Measurements from ENCODE around the gene BCLAF3.

Gene BCLAF3

DNA sequence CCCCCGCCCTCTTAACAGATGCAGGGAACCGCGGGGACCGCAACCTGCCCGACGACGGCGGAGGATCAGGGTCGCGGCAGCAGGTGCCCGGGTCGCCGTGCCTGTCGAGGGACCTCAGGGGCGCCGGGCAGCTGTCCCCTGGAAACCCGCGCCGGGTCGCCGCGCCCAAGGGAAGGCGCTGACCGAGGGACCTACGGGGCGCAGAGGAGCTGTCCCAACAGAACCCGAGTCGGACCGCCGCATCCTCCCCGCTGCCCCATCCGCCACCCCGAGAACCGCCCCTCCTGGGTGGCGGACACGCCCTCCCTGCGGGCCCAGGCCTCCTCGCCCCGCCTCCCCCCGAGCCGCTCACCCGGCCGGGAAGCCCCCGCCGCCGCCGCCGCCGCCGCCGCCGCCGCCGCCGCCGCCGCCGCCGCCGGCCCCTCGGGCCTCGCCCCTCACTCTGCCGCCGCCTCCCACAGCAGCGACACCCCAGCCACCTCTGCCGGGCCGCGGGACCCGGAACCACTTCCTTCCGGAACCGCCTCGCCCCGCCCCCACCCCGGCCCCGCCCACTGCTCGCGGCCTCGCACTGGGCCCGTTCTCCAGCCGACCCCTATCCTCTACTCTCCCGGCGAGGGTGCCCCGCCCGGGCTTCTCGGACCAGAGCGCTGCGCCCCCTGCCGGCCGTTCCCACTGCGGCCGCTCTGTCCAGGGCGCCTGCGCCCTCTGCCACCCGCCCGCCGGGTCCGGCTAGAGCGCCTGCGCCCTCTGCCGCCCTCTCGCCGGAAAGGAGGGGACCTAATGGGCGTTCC lies at the start of gene BCLAF3:
TSS of gene BCLAF3 (minus strand) at position 506 of the 794 bp plus-strand sequence. CDS start 20,797 bp downstream, outside the sequence.
- H3K27ac ChIP-seq (ENCODE audit: low read length), result no peak within 1 kb of the TSS

DNA sequence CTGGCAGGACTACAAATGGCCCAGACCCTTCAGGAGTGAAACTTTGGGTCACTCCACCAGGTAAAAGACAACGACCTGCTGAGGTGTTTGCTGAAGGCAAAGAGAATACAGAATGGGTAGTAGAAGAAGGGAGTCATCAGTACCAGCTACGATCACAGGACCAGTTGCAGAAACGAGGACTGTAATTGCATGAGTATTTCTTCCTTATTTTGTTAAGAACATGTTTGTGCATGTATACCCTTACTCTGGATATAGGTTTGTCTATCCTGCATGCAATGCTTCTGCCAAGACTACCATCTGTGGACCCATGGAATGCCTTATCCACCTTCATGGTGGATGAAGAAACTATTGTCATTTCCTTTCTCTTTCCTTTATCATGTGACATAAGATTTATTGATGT lies 48.1 kb upstream of the BCLAF3 start:
- peaks cover 9% of the 10 kb centered on the region for H3K9me3 ChIP-seq (ENCODE audit: control insufficient read depth, low read depth, low read length)
- no peaks in the 10 kb centered on the region for H3K27me3 ChIP-seq (ENCODE audit: control insufficient read depth, insufficient read depth, low read length)
- no peak overlapping the region for H3K9ac ChIP-seq (ENCODE audit: low read length)
- H3K36me3 ChIP-seq (ENCODE audit: control insufficient read depth, low read depth, low read length), result no peaks in the 10 kb centered on the region
- H3K27ac ChIP-seq (ENCODE audit: low read length), result no peak overlapping the region
- no peaks in the 10 kb centered on the region for H3K4me1 ChIP-seq (ENCODE audit: control insufficient read depth, low read depth, low read length)
- H3K4me3 ChIP-seq (ENCODE audit: low read length), result no peak overlapping the region

More for the DNA sequence above, at the start of gene BCLAF3:
- H3K4me1 ChIP-seq (ENCODE audit: control insufficient read depth, low read depth, low read length), result no peaks in the 10 kb centered on the region
- peak within 1 kb of the TSS; percentile 76 for H3K4me3 ChIP-seq (ENCODE audit: low read length)
- H3K9me3 ChIP-seq (ENCODE audit: control insufficient read depth, low read depth, low read length), result peaks cover 4% of the 10 kb centered on the region
- H3K27me3 ChIP-seq (ENCODE audit: control insufficient read depth, insufficient read depth, low read length), result no peaks in the 10 kb centered on the region
- H3K36me3 ChIP-seq (ENCODE audit: control insufficient read depth, low read depth, low read length), result no peaks in the 10 kb centered on the region
- H3K9ac ChIP-seq (ENCODE audit: low read length), result no peak within 1 kb of the TSS

DNA sequence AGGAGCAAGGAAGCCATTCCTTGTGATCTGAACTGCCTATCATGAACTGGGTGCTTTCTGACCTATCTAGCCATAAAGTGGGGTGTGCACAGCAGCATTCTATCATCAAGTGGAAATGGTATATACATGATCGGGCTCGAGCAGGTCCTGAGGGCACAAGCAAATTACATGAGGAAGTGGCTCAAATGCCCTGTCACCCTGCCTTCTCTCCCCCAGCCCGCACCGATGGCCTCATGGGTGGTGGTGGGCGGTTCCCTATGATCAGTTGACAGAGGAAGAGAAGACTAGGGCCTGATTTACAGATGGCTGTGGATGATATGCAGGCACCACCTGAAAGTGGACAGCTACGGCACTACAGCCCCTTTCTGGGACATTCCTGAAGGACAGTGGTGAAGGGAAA lies 46.3 kb upstream of the BCLAF3 start:
- H3K9ac ChIP-seq (ENCODE audit: low read length), result no peak overlapping the region
- H3K9me3 ChIP-seq (ENCODE audit: control insufficient read depth, low read depth, low read length), result peaks cover 9% of the 10 kb centered on the region
- no peak overlapping the region for H3K4me3 ChIP-seq (ENCODE audit: low read length)
- no peaks in the 10 kb centered on the region for H3K27me3 ChIP-seq (ENCODE audit: control insufficient read depth, insufficient read depth, low read length)
- H3K27ac ChIP-seq (ENCODE audit: low read length), result no peak overlapping the region
- no peaks in the 10 kb centered on the region for H3K36me3 ChIP-seq (ENCODE audit: control insufficient read depth, low read depth, low read length)
- H3K4me1 ChIP-seq (ENCODE audit: control insufficient read depth, low read depth, low read length), result no peaks in the 10 kb centered on the region

DNA sequence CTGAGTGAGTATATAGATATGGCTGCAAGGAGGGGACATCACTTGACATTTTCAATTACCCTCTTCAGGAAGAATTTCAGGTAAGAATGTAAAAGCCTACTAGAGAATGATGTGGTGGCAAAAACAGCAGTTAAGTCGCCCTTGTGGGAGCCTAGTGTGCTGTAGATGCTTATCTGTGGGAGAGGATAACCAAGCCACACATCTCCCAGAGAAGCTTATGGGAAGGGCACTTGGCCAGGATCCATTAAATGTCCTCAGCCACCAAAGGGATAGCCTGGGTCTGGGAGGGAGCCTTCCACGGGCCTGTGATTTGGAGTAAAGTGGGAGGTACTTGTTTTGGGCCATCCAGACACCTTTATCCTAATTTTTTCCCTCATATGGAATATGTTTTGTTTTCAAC lies 41.3 kb upstream of the BCLAF3 start:
- peaks cover 9% of the 10 kb centered on the region for H3K9me3 ChIP-seq (ENCODE audit: control insufficient read depth, low read depth, low read length)

DNA sequence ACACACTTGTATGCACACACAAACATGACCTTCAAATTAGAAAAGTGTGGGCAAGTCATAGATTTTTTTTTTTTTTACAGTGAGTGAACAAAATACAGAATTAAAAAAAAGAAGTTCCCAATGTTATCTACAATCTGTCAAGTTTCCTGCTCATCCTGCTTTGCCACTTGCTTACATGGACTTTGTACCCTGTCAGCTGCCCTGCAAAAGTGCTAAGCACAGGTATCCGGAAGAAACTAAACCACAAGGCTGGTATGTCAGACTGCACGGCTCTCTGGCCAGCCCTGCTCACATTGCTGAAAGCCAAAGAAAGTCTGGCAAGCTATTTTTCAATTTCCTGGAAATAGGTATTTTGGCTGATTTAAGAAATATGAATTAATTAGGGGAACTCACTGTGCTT lies 38.9 kb upstream of the BCLAF3 start:
- H3K9ac ChIP-seq (ENCODE audit: low read length), result no peak overlapping the region
- no peaks in the 10 kb centered on the region for H3K36me3 ChIP-seq (ENCODE audit: control insufficient read depth, low read depth, low read length)
- peaks cover 15% of the 10 kb centered on the region for H3K9me3 ChIP-seq (ENCODE audit: control insufficient read depth, low read depth, low read length)
- no peaks in the 10 kb centered on the region for H3K4me1 ChIP-seq (ENCODE audit: control insufficient read depth, low read depth, low read length)
- H3K27ac ChIP-seq (ENCODE audit: low read length), result no peak overlapping the region
- H3K27me3 ChIP-seq (ENCODE audit: control insufficient read depth, insufficient read depth, low read length), result no peaks in the 10 kb centered on the region
- H3K4me3 ChIP-seq (ENCODE audit: low read length), result no peak overlapping the region

More for the DNA sequence above, 41.3 kb upstream of the BCLAF3 start:
- Histone ChIP-seq H3K27me3 (ENCODE audit: control insufficient read depth, insufficient read depth, low read length) (no peaks in the 10 kb centered on the region), H3K4me1 (ENCODE audit: control insufficient read depth, low read depth, low read length) (no peaks in the 10 kb centered on the region), H3K27ac (ENCODE audit: low read length) (no peak overlapping the region), H3K9ac (ENCODE audit: low read length) (no peak overlapping the region), H3K36me3 (ENCODE audit: control insufficient read depth, low read depth, low read length) (no peaks in the 10 kb centered on the region), H3K4me3 (ENCODE audit: low read length) (no peak overlapping the region)

DNA sequence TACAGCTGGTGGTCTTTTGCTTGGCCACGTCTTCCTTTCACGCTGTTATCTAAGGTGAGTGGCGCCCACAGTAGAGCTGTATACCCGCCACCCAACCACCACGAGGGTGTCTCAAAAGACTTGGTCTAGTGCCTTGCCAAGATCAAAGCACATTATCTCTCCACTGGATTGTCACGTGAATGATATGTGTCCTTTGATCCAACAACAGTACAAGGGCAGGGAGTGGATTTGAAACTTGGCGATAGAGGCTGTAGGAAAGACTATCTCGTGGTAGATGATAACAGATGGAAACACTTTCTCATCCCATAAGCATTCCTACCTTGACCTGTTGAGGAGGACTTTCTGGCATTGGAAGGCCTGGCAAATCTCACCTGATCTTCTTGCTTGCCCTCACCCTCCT lies 37.7 kb upstream of the BCLAF3 start:
- Histone ChIP-seq H3K27me3 (ENCODE audit: control insufficient read depth, insufficient read depth, low read length) (no peaks in the 10 kb centered on the region), H3K9me3 (ENCODE audit: control insufficient read depth, low read depth, low read length) (peaks cover 15% of the 10 kb centered on the region), H3K4me3 (ENCODE audit: low read length) (no peak overlapping the region), H3K4me1 (ENCODE audit: control insufficient read depth, low read depth, low read length) (no peaks in the 10 kb centered on the region), H3K36me3 (ENCODE audit: control insufficient read depth, low read depth, low read length) (no peaks in the 10 kb centered on the region), H3K27ac (ENCODE audit: low read length) (no peak overlapping the region), H3K9ac (ENCODE audit: low read length) (no peak overlapping the region)

DNA sequence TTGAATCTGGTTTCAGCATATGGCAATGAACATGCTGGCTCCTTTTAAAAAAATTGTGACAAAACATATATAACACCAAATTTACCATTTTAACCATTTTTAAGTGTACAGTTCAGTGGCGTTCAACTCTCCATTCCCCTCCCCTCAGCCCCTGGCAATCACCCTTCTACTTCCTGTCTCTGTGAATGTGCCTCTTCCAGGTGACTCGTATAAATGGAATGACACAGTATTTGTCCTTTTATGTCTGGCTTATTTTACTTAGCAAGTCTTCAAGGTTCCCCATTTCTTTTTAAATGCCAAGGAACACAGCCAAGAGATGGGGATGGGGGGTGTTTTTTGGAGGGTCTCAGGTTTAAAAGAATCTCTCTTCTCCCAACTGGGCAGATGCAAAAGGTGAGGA lies 35.4 kb upstream of the BCLAF3 start:
- Histone ChIP-seq H3K4me1 (ENCODE audit: control insufficient read depth, low read depth, low read length) (no peaks in the 10 kb centered on the region), H3K9ac (ENCODE audit: low read length) (no peak overlapping the region), H3K9me3 (ENCODE audit: control insufficient read depth, low read depth, low read length) (peaks cover 9% of the 10 kb centered on the region), H3K4me3 (ENCODE audit: low read length) (no peak overlapping the region), H3K36me3 (ENCODE audit: control insufficient read depth, low read depth, low read length) (no peaks in the 10 kb centered on the region), H3K27ac (ENCODE audit: low read length) (no peak overlapping the region), H3K27me3 (ENCODE audit: control insufficient read depth, insufficient read depth, low read length) (no peaks in the 10 kb centered on the region)

DNA sequence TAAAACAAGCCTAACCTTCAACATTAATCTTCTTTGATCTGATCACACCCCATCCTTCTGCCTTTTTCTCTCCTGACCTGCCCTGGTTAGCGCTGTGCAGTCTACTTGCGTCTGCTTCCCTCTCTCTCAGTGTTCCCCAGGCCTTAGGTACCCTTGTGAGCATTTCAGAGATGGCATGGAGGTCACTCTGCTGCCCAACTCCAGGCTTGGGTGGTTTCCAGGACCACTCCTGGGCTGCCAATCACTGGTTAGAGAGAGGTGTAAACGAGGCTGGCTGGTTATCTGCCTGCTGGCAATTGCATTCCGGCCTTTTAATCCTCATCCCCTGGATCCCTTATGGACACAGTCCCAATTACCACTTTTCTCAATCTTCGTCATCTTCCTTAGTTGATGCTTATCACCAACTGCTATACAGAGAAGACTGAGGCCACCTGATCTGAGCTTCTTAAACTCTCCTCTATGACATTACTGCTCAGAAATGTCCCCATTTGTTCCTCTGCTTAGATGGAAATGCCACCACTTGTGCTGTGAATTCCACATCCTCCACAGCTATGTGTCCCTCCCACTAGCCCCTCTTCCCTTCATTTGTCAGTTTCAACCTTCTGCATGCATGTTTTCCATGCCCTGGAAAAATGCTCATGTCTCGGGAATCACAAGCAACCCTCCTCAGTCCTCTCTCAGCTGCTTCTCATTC lies 29.0 kb upstream of the BCLAF3 start:
- H3K9ac ChIP-seq (ENCODE audit: low read length), result no peak overlapping the region
- no peaks in the 10 kb centered on the region for H3K36me3 ChIP-seq (ENCODE audit: control insufficient read depth, low read depth, low read length)
- H3K9me3 ChIP-seq (ENCODE audit: control insufficient read depth, low read depth, low read length), result peaks cover 12% of the 10 kb centered on the region
- H3K27me3 ChIP-seq (ENCODE audit: control insufficient read depth, insufficient read depth, low read length), result no peaks in the 10 kb centered on the region
- no peaks in the 10 kb centered on the region for H3K4me1 ChIP-seq (ENCODE audit: control insufficient read depth, low read depth, low read length)
- H3K4me3 ChIP-seq (ENCODE audit: low read length), result no peak overlapping the region
- no peak overlapping the region for H3K27ac ChIP-seq (ENCODE audit: low read length)

DNA sequence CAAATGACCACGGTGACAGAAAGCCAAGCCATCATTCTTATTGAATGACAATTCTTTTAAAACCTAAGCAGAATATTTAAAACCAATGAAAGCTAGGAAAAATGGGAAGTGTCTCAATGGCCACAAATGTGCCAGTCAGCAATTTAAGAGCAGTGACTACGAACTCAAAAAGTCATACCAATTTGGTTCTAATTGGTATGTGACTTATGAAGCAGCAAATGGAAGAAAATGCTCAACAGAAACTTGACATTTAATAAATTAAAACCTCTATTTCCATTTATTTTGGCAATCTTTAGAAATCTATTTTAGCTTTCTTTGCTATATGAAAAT lies 25.7 kb upstream of the BCLAF3 start:
- no peaks in the 10 kb centered on the region for H3K36me3 ChIP-seq (ENCODE audit: control insufficient read depth, low read depth, low read length)
- no peak overlapping the region for H3K27ac ChIP-seq (ENCODE audit: low read length)
- H3K4me1 ChIP-seq (ENCODE audit: control insufficient read depth, low read depth, low read length), result no peaks in the 10 kb centered on the region
- no peak overlapping the region for H3K4me3 ChIP-seq (ENCODE audit: low read length)
- no peaks in the 10 kb centered on the region for H3K27me3 ChIP-seq (ENCODE audit: control insufficient read depth, insufficient read depth, low read length)
- no peak overlapping the region for H3K9ac ChIP-seq (ENCODE audit: low read length)
- peaks cover 15% of the 10 kb centered on the region for H3K9me3 ChIP-seq (ENCODE audit: control insufficient read depth, low read depth, low read length)

DNA sequence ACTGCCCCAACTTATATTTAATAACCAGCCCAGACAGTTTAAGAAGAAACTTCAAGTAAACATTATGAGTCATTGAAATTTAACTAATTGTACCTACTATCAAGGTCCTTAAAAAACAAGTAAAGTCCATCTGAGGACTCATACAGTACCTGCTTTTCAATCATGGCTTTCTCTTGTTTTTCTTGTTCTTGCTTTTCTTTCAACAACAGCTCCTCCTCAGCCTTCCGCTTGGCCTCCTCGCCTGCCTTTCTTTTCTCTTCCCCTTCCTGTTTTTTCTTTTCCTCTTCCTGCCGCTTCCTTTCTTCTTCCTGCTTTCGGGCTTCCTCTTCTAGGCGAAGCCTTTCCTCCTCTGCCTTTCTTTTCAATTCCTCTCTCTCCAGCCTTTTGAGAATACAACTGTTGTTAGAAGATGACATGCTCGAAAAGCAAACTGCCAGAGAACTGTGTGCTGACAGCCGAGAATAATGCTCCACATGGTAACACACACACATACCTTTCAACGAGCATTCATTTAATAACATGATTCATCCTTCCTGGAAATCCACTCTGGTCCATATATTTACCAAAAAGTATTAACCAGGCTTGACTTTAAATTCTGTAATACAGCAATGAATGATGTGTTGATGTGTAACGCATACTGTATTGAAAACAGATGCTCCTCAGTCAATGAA lies 25.2 kb upstream of the BCLAF3 start:
- peaks cover 15% of the 10 kb centered on the region for H3K9me3 ChIP-seq (ENCODE audit: control insufficient read depth, low read depth, low read length)
- no peak overlapping the region for H3K9ac ChIP-seq (ENCODE audit: low read length)

DNA sequence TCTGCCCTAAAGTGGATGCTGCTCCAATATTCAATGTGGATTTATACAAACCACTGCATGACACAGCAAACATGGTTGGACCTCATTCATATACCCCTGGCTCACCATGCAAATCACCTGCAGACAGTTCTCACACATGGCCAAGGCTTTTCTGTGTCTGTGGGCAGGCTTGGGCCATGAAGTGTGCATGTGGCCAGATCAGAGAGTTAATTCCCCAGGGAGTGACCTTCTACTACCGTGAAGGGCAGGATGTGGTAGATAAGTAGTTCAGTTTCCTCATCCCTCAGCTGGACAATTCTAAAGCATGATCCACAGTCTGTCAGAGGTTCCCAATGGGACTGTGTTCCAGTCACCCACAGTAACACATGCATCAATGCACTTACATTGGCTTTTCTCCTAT lies 24.6 kb upstream of the BCLAF3 start:
- H3K27me3 ChIP-seq (ENCODE audit: control insufficient read depth, insufficient read depth, low read length), result no peaks in the 10 kb centered on the region
- no peak overlapping the region for H3K27ac ChIP-seq (ENCODE audit: low read length)
- H3K36me3 ChIP-seq (ENCODE audit: control insufficient read depth, low read depth, low read length), result no peaks in the 10 kb centered on the region
- peaks cover 15% of the 10 kb centered on the region for H3K9me3 ChIP-seq (ENCODE audit: control insufficient read depth, low read depth, low read length)
- no peaks in the 10 kb centered on the region for H3K4me1 ChIP-seq (ENCODE audit: control insufficient read depth, low read depth, low read length)
- H3K9ac ChIP-seq (ENCODE audit: low read length), result no peak overlapping the region
- no peak overlapping the region for H3K4me3 ChIP-seq (ENCODE audit: low read length)

More for the DNA sequence above, 25.2 kb upstream of the BCLAF3 start:
- no peaks in the 10 kb centered on the region for H3K36me3 ChIP-seq (ENCODE audit: control insufficient read depth, low read depth, low read length)
- H3K27ac ChIP-seq (ENCODE audit: low read length), result no peak overlapping the region
- H3K4me1 ChIP-seq (ENCODE audit: control insufficient read depth, low read depth, low read length), result no peaks in the 10 kb centered on the region
- no peak overlapping the region for H3K4me3 ChIP-seq (ENCODE audit: low read length)
- H3K27me3 ChIP-seq (ENCODE audit: control insufficient read depth, insufficient read depth, low read length), result no peaks in the 10 kb centered on the region
